DND-41 (cell line): ENCODE measurements around the gene RIN3.

Source experiments
- EZH2 ChIP-seq: IDR thresholded peaks from 3 replicates; pipeline ENCODE4 v1.6.1; 2012; ENCODE audit warnings: borderline replicate concordance, low read depth, mild to moderate bottlenecking, moderate library complexity, low read length, inconsistent platforms; ENCODE audit not compliant: severe bottlenecking
- TF ChIP-seq, protein P1 (sequence below): IDR thresholded peaks from 2 replicates; pipeline ENCODE4 v1.5.1; 2012; ENCODE audit warnings: borderline replicate concordance, low read length, moderate library complexity, mild to moderate bottlenecking; ENCODE audit not compliant: poor library complexity, severe bottlenecking; ENCODE audit errors: extremely low read depth

DNA sequence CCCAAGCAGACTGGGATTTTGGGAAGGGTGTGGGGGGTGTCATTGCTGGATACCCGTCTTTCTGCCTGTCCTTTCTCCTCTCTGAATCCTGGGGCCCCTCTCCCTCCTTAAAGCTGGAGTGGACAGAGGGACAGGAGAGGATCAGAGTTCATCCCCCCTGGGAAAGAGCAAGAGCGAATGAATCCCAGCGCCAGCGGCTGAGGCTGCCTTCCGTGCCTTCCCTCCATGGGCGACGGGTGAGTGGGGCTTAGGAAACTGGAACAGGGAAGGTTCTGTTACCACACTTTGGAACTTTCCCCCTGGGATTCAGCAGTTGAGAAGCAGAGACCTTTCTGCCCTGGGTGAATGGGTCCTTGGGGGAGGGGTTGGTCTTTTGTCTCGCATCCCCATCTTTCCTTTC is 16.2 kb upstream of the RIN3 start:
- TF ChIP-seq, protein P1, sequence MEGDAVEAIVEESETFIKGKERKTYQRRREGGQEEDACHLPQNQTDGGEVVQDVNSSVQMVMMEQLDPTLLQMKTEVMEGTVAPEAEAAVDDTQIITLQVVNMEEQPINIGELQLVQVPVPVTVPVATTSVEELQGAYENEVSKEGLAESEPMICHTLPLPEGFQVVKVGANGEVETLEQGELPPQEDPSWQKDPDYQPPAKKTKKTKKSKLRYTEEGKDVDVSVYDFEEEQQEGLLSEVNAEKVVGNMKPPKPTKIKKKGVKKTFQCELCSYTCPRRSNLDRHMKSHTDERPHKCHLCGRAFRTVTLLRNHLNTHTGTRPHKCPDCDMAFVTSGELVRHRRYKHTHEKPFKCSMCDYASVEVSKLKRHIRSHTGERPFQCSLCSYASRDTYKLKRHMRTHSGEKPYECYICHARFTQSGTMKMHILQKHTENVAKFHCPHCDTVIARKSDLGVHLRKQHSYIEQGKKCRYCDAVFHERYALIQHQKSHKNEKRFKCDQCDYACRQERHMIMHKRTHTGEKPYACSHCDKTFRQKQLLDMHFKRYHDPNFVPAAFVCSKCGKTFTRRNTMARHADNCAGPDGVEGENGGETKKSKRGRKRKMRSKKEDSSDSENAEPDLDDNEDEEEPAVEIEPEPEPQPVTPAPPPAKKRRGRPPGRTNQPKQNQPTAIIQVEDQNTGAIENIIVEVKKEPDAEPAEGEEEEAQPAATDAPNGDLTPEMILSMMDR: no peak
- TF ChIP-seq EZH2: no peak
